Measurements from ENCODE around the gene COL1A1.

Gene COL1A1

DNA sequence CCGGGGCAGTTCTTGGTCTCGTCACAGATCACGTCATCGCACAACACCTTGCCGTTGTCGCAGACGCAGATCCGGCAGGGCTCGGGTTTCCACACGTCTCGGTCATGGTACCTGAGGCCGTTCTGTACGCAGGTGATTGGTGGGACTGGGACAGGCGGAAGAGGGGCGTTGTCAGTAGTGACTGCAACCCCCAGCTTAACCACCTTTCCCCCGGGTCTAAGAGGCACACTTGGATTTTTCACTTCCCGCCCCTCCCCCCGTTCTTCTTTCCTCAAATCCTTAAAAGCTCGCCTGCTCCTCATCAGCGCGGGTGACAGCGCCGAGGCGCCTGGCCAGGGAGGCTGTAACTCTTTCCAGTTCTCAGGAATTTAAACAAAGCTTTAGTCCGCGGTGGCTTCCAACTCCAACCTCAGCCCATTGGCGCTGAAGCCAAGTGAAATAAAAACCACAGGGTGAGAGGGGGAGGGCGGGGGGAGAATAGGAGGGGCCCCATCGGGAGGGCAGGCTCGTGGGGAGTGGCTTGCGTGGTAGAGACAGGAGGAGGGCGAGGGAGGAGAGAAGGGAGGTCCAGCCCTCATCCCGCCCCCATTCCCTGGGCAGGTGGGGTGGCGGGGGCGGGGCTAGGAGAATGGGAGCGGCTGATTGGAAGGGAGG, 1.5 kb downstream of the COL1A1 start:
- no peak for FAIRE-seq

DNA sequence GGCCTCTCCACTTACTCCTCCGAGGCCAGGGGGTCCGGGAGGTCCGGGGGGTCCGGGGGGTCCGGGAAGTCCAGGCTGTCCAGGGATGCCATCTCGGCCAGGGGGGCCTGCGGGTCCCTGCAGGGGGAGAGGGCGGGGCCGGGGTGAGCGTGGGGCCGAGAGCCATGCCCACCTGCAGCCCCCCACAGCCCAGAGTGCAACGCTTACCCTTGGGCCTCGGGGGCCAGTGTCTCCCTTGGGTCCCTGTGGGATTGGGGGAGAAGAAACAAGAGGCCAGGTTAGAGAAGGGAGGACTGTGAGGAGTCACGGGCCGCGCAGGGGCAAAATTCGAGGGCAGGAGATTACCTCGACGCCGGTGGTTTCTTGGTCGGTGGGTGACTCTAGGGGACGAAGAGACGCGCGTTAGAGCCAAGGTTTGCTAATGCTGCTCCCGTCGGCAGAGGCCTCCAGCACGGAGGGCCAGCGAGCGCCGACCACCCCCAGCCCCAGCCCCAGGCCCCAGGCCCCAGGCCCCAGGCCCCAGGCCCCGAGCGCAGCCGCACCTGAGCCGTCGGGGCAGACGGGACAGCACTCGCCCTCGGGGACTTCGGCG, 2.1 kb downstream of the COL1A1 start:
- FAIRE-seq, result no peak

DNA sequence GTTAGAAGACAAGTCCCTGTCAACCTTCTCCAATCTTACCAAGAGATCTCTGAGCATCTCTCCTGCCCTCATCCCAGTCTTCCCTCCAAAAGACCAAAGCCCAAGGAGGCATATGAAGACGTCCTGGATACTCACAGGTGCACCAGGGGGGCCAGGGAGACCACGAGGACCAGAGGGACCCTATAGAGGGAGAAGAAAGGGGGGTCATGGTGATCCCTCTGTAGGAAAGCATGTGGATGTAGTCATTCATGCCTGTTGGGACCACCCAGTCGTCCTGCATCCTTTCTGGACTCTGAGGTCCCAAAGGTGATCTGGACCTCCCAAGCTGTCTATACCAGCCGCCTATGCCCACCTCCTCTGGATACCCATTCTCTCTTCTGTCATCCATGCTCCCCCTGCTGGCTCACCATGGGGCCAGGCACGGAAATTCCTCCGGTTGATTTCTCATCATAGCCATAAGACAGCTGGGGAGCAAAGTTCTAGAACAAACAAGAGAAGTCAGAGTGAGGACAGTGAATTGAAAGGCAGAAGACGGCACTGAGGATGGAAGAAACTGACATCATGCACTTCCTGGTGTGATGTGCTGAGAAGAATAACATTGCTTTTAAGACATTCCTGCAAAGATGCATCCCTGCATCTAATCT, 3.3 kb downstream of the COL1A1 start:
- no peak for FAIRE-seq

DNA sequence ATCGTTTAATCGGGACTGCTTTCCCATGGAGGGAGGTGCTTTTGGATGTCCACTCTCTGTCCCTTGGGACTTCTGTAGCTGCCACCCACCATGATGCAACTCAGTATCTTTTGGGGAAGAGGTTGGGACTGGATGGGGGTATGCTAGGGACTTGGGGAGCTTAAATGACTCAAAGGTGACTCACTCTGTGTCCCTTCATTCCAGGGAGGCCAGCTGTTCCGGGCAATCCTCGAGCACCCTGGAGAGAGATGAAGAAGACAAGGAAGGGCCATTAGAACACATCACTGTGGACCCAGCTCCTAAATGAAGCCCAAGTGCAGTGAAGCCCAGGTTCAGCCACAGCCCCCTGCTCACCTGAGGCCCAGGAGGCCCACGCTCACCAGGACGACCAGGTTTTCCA, 4.6 kb downstream of the COL1A1 start:
- no peak for FAIRE-seq

DNA sequence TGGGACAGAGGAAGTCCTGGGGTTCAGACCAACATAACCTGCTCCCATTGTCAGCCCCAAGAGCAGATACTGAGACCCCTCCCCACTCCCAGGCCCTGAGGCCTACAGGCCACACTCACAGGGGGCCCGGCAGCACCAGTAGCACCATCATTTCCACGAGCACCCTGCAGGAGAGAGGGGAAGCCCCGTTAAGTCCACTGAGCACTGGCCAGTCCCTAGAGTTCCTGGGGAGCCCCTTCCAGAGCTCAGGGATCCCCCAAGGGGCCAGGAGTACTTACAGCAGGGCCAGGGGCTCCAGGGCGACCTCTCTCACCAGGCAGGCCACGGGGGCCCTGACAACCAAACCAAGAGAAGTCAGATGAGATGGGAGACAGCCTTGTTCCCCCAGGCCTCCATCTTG, 5.4 kb downstream of the COL1A1 start:
- FAIRE-seq, result no peak

DNA sequence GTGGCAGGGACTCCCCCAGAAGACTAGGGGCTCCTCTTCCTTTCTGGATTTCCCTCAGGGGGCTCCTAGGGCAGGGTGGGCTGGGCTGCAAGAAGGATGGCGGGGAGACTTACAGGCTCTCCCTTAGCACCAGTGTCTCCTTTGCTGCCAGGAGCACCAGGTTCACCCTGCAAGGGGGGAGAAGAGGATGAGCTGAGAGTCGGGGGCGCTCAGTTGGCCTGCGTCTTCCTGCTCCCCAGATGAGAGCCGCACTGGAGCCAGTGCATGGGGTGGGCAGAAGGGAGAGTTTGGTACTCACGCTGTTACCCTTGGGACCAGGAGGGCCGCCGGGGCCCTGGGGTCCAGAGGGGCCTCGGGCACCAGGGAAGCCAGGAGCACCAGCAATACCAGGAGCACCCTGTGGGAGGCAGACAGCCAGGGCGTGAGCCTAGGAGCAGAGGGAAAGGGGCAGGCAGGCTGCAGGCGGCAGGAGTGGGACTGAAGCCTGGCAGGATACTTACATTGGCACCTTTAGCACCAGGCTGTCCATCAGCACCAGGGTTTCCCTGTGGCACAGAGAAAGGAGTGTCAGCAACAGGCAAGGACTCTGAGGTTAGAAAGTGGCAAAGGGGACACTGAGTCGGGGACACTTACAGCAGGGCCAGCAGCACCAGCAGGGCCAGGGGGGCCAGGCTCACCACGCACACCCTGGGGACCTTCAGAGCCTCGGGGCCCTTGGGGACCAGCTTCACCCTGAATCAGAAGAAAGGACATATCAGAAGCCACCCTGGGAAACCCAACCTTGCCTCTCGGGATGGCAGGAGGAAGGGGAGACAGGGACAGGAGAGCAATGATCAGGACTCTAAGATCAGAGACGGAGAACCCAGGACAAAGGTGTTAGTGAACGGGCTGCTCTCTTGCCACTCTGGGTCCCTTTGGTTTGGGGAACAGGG, 6.2 kb downstream of the COL1A1 start:
- no peak for FAIRE-seq

DNA sequence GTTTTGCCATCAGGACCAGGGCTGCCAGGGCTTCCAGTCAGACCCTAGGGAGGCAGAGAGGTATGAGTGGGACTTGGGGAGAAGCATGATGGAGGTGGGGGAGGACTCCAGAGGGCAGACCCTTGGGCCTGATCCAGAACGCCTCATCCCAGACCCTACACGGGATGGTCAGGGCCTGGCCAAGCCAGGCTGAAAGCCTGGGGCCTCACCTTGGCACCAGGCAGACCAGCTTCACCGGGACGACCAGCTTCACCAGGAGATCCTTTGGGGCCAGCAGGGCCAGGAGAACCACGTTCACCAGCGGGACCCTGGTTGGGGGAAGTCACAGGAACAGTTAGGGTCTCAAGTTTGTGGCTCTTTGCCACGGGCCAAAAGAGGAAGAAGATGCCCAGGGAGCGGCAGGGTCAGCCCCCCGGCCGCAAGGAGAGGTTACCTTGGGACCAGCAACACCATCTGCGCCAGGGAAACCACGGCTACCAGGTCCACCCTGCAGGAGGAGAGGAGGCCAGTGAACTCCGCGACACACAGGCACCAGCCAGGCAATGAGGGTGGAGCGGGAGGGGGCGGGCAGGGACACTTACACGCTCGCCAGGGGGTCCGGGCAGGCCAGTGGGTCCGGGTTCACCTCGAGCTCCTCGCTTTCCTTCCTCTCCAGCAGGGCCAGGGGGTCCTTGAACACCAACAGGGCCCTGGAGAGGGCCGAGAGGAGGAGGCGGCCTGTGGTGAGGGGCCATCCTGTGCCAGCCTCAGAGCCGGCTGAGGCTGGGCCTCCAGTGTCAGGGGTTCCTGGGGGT, 7.1 kb downstream of the COL1A1 start:
- FAIRE-seq, result no peak

DNA sequence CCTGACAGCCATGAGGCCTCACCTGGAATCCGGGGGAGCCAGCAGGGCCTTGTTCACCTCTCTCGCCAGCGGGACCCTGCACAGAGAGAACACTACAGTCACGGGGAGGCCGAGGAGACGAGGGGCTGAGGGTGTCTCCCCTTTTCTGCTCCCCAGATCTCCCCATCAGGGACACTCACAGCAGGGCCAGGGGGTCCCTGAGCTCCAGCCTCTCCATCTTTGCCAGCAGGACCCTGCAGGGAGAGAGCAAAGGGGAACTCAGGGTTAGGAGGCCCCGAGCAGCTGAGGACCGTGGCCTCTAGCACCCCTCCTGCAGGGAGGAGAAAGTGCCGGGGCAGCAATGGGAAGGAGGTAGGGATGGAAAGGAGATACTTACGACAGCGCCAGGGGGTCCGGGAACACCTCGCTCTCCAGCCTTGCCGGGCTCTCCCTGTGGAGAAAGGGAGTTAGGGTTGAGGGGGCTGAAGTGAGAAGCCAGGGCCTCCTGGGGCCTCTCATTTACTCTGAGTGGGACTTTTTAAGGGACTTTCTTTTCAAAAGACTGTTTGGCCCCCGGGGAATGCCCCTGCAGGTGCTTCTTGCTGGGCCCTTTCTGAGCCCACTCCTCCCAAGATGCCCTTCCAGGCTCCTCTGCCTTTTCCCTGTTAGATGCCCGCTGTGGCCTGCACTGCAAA, 8.7 kb downstream of the COL1A1 start:
- FAIRE-seq, result no peak

DNA sequence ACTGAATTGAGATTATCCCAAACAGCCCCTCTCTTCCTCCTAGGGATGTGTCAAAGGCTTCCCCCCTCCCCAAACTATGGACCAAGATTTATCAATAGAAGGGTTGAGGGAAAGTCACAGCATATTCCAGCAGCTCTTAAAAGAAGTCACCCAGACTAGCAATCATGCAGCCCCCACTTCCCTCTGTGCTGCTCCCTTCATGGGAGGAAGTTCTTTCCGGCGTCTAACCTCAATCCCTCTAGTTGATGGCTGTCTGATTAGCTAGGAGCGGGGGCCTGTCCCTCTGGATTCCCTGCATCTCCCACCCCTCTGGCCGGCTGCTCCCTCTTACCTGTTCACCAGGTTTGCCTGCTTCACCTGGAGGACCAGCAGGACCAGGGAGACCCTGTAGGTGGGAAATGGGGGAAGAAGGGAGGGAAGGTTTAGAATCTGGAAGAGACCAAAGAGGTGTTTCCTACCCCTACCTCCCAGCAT, 9.2 kb downstream of the COL1A1 start:
- no peak for FAIRE-seq

DNA sequence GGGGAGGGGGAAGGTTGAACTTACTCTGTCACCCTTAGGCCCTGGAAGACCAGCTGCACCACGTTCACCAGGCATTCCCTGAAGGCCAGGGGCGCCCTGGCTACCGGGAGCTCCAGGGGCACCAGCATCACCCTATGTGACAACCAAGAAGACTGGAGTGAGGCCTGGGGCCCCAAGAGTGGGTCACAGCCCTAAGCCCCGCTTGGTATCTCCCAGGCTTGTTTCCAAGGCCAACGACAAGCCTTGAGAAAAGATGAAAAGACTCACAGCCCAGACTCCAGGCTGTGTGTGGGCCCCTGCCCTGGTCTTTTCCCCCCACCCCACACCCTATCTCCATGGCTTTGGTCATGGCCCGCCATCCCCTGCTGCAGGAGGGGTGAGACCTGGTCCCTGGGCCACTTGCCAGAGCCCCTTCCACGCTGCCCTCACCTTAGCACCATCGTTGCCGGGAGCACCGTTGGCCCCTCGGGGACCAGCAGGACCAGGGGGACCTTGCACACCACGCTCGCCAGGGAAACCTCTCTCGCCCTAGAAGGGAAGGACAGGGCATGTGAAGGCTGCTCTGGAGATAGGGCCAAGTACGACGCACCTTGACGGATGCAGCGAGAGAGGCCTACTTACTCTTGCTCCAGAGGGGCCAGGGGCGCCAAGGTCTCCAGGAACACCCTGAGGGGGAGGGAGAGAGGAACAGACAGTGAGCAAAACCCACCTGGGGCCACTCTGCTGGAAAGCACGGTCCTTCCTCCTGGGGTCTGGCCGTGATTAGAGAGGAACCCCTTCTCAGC, 9.9 kb downstream of the COL1A1 start:
- no peak for FAIRE-seq

DNA sequence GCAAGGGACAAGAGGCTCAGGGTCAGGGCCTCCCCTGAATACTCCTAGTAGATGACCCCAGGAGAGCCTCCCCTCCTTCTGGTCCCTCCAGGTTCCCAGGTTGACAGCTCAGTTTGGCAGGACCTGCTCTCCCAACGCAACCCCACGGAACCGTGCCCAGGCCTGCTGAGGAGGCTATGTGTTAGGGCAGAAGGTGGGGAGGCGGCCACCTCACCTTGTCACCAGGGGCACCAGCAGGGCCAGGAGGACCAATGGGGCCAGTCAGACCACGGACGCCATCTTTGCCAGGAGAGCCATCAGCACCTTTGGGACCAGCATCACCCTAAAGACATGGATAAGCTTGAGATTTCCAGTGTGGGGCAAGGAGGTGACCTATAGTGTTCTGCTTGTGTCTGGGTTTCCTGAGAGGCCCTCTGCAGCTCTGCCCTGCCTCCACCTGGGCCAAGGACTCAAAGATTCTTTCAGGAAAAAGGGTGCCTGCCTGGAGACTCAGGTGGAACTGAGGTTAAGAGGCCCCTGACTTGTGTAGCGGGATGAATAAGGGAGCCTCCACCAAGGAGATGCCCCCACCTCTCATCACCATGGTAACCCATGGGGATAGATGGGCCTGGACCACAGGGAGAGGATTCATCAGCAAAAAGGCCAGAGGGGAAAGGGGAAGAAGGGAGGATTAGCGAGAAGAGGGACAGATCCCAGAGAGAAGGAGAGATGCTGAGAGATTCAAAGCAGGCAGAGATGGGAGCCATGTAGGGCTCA, 10.7 kb downstream of the COL1A1 start:
- no peak for FAIRE-seq

DNA sequence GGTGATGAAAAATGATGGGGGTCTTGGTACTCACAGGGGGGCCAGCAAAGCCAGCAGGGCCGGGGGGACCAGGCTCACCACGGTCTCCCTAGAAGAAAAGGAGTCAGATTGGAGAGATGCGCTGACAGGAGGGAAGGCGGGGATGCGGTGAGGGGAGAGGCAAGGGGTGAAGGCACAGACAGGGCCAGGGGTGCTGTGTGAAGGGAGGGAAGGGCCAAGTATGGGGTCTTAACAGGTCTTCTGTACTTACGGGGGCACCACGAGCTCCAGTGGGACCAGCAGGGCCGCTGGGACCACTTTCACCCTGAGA, 11.2 kb downstream of the COL1A1 start:
- no peak for FAIRE-seq

DNA sequence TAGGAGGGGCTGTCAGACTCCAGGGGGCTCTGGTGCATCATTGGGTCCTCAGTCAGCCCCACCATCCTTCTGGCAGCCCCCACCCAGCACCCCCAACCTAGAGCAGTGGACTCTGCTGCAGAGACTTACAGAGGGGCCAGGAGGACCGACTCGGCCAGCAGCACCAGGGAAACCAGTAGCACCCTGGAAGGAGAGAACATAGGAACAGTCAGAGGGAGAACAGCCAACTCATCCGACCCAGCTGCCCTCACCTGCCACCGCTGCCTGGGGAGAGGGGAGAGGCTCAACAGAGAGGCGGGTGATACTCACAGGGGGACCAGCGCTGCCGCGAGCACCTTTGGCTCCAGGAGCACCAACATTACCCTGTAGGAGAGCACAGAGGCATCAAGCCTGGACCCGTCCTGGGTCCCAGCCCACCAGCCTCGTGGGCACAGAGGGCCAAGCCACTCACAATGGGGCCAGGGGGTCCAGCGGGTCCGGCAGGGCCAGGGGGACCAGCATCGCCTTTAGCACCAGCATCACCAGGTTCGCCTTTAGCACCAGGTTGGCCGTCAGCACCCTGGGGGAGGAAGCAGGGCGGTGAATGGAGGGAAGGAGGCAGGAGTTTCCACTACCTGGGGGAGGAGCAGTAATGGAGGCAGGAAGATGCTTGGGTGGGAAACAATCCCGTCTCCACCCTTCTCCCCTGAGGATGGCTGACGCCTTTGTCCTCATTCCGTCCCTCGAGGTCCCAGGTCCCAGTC, 11.7 kb downstream of the COL1A1 start:
- no peak for FAIRE-seq

DNA sequence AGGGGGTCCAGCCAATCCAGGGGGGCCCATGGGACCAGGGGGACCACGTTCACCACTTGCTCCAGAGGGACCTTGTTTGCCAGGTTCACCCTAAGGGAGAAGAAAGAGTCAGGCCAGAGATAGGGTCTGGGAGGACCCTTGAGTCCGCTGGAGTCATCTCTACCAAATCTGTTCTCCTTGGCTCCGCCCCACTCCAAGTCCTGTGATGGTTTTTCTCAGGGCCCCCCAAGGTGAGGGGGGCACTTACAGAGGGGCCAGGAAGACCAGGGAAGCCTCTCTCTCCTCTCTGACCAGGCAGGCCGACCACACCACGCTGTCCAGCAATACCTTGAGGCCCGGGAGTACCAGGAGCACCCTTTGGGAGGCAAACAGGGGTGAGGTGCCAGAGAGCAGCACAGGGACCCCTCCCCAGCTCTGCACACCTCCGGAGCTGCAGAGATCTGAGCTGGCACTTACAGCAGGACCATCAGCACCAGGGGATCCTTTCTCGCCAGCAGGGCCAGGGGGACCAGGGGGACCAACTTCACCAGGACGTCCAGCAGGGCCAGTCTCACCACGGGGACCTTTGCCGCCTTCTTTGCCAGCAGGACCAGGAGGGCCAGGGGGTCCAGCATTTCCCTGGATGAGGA, 12.4 kb downstream of the COL1A1 start:
- no peak for FAIRE-seq

DNA sequence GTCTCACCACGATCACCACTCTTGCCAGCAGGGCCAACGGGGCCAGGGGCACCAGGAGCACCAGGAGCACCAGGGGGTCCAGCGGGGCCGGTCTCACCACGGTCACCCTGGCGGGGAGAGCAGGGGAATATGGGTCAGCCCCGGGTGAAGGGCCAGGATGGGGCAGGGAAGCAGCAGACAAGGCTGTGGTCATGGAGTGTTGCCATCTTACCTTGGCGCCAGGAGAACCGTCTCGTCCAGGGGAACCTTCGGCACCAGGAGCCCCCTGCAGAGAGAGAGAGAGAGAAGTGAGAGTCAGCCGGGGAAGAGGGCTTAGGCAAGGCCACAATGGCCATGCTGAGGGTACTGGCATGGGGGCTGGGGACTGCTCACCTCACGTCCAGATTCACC, 12.9 kb downstream of the COL1A1 start:
- no peak for FAIRE-seq

DNA sequence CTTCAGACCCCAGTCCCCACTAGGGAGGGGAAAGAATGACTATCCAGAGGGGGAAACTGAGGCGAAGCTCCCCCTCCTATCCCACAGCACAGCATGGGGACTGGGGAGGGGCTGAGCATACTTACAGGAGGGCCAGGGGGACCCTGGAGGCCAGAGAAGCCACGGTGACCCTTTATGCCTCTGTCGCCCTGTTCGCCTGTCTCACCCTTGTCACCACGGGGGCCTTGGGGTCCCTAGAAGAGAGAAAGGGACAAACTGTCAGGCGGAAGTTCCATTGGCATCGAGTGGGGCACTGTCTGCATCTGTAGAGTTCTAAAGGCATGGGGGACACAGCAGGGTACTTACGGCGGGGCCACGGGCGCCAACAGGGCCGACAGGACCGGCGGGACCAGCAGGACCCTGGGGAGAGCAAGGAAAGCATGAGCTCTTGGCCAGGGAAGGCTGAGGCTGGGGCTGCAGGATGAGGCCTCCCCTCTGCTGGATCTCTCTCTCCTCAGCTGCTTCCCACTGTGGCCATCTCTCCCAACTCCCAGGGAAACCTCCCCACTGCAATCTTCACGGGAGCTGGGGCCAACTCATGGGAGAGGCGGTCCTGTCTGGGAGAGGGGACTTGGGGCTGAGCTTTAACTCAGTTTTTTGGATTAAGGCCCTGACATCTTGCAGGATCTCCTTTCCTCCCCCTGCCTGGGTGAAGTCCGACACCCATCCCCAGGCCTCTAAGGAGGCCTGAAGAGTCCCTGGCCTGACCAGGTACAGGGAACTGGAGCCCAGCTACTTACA, 13.5 kb downstream of the COL1A1 start:
- no peak for FAIRE-seq

DNA sequence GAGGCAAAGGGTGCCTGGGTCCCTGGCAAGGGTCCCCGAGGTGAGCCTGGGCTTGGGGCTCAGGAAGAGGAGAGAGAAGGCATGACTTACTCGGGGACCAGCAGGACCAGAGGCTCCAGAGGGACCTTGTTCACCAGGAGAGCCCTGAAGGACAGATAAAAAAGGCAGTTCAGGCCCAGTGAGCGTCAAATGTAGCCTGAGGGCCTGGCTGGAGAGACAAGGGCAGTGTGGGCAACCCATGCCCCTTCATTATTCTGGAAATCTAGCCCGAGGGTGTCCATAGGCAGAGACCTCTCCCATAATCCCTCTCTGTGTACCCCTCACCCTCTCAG, 14.1 kb downstream of the COL1A1 start:
- no peak for FAIRE-seq

DNA sequence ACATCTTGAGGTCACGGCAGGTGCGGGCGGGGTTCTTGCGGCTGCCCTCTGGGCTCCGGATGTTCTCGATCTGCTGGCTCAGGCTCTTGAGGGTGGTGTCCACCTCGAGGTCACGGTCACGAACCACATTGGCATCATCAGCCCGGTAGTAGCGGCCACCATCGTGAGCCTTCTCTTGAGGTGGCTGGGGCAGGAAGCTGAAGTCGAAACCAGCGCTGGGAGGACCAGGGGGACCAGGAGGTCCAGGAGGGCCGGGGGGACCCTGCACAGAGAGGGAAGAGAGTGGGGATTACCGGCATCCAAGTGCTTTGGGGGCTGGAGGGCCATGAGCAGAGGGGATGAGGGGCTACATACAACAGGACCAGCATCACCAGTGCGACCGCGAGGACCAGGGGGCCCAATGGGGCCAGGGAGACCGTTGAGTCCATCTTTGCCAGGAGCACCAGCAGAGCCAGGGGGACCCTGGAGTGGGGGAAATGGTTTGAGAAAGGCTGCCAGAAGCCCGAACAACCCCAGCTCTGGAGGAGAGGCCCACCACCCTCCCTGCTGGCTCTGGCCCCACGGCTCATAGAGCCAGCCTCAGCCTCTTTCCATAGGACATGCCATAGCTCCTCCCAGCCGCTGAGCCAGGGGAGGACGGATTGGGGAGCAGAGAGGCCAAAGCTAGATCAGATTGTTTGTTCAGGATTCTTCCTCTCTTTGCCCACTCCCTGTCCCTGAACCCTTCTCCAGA, 14.6 kb downstream of the COL1A1 start:
- no peak for FAIRE-seq

All from A204.1 (cell line).